GM18870 (cell line): ENCODE results near the gene YPEL4.

Experiments used
- ATAC-seq: cut with Tn5 transposase; IDR thresholded peaks from one replicate; pipeline ENCODE4 v1.9.1; 2021; ENCODE audit warnings: moderate library complexity; ENCODE audit not compliant: unreplicated experiment

YPEL4 gene

DNA sequence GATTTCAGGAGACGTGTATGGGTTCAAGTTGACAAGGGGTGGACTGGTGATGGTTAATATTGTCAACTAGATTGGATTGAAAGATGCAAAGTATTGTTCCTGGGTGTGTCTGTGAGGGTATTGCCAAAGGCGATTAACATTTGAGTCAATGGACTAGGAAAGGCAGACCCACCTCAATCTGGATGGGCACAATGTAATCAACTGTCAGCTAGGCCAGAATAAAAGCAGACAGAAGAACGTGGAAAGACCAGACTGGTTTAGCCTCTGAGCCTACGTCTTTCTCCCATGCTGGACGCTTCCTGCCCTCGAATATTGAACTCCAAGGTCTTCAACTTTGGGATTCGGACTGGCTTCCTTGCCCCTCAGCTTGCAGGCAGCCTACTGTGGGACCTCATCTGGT is 1.7 kb upstream of the YPEL4 start:
- ATAC-seq: no peak

DNA sequence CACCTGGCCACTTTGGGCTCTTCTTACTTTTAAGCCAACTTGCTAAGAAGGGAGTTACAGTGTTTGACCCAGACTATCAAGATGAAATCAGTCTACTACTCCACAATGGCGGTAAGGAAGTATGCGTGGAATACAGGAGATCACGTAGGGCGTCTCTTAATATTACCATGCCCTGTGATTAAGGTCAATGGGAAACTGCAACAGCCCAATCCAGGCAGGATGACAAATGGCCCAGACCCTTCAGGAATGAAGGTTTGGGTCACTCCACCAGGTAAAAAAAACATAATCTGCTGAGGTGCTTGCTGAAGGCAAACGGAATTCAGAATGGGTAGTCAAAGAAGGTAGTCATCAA is 1.0 kb upstream of the YPEL4 start:
- ATAC-seq: no peak

DNA sequence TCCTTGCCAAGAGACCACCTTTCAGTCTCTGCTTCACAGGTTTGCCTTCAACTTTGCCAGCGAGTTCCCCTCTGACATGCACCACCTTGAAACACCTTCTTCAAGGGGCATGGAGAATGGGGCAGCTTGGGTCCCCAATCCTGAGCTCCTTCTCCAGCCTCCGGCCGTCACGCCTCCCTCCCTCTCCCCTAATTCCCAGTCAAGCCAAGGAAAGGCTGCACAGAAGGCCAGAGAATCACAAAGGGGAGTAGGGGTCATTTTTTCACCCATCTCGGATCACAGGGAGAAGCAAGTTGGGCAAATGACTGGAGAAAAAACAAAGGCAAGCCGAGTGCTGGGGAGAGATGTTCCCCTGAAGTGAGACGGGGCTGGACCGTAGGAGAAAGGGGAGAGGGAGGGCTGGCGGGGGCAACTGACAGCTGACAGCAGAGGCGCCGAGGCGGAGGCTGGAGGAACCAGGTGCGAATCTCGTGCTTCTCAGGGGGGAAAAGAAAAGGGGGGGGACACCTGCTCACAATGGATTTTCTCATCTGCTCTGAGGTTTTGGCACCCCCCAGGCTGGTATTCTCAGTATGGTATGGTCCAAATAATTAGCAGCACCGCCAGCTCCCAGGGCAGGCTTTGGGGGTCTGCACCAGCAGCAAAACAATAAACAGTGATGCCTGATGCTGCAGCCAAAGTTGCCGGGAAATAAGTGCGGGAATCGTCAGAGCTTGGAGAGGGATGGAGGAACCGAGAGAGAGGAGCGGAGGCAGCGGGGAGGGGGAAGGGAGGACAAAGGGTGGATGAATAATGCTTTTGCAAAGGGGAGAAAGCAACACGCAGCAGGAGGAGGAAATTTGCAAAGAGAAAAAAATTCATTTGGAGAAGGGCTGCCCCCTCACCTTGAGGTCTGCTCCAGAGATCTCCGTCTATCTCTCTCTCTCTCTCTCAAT is 644 bp downstream of the YPEL4 start:
- no peak for ATAC-seq

DNA sequence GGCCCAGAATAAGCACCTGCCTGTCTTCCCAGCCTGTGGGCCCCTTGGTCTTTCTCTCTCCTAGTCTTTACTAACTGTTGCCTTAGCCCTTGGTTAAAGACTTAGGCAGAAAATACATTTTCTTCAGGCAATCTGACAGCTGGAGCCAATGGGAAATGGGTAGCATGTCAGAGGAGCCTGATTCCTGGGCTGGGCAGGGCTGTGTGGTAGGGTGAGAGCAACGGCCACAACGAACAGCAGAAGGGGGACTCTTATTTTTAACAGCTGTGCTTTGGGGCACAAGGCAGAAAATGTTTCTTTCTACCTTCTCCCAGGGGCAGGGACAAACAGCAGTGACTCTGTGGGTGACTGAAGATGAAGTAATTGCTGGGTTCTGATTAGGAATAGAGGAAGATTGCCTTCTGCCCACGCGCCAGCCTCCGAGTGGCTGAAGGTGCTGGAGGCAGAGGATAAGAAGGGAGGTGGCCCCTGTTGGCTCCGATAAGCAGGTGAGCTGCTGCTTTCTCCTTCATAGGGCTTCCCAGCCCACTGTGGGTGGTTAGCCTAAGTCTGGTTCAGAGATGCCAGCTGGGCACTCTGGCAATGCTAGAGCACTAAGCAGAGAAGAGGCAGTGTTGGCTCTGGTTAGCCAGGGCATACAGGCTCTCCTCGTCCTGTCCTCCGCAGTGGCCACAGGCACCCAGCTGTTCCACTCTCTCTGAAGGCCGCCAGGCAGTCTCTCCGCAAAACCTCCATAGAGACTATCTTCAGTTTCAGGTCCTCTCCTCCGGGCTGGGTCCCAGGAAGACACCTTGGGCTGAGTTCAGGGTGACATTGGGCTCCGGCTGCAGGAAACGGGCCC is 1.5 kb downstream of the YPEL4 start:
- no peak for ATAC-seq

DNA sequence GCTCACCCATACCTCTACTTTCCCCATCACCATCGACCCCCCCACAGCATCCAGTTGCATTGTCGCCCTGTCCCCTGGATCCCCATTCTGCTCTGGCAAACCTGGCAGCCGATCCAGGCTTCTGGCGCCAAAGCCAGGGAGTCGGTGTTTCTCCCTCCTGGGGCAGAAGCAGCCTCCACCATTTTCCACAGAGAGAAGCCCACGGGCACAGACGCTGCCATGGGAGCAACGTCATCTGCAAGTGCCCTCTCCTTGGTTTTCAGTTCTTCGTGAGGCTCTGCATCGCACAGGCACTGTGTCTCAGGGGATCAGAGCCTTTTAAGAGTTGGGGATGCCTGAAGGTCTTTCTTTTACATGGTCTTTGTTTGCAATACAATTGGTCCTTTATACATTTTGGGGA is 2.3 kb downstream of the YPEL4 start:
- no peak for ATAC-seq

DNA sequence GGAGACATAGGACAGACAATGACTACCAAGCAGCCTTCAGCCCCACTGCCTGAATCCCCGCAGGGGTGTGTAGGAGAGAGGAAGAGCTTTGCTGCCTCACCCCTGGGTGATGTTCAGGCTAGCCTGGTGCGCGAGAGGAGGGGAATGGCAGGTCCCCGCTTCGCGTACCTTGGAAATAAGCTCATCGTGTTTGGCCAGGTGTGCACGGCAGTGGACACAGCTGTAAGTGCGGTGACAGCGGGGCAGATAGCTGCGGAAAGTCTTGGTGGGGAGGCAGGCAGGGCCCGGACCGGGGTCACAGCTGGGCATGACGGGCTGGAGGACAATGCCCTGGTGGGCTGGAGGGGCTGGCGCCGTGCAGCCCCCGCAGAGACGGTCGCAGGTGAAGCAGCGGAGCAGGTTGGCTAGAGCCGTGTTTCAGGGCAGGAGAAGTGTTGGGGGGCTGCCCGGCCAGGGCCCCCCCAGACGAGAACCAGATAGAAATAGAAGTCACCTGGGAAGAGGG is 2.9 kb downstream of the YPEL4 start:
- ATAC-seq: no peak

DNA sequence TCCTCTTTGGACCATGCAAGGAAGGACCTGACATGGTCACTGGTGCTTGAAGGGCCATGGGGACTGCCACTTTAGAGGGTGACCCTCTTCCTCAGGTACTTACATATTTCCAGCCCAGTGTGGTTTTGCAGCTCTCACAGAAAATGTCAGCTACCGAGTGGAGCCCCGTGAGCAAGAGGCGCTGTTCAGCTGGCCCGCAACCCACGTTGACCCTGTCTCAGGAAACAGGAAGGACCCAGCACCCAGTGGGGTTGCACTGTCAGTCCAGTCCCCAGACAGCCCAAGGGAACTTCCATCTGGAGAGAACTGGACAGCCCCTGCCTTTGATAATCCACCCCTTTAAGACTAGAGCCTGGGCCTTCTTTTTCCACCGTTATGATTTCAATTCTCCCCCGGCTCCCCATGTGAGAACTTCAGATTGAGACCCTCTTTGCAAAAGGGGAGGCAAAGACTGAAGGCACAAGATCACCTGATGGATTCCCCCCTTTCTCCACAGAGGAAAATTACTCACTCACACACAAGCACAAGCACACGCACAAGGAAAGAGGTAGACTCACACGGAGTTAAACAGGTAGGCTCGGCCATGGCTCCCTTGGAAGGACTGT is 3.4 kb downstream of the YPEL4 start:
- no peak for ATAC-seq

DNA sequence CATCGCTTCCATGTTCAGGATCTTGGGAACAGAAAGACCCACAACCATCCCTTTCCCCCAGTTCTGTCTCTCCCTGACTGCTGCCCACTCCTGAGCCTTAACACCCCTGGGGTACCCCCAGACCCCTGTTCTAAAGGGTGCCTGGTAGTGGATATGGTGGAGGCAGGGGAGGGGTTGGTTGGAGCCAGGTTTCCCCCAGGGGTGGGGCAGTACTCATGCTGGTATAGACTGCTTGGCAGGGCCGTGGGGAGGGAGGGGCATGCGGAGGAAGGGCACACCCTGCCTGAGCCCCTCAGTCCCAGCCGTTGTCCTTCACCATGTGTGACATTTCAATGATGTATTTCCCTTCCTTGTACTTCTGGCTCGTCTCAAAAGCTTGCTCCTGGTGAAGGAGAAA is 4.0 kb downstream of the YPEL4 start:
- no peak for ATAC-seq

DNA sequence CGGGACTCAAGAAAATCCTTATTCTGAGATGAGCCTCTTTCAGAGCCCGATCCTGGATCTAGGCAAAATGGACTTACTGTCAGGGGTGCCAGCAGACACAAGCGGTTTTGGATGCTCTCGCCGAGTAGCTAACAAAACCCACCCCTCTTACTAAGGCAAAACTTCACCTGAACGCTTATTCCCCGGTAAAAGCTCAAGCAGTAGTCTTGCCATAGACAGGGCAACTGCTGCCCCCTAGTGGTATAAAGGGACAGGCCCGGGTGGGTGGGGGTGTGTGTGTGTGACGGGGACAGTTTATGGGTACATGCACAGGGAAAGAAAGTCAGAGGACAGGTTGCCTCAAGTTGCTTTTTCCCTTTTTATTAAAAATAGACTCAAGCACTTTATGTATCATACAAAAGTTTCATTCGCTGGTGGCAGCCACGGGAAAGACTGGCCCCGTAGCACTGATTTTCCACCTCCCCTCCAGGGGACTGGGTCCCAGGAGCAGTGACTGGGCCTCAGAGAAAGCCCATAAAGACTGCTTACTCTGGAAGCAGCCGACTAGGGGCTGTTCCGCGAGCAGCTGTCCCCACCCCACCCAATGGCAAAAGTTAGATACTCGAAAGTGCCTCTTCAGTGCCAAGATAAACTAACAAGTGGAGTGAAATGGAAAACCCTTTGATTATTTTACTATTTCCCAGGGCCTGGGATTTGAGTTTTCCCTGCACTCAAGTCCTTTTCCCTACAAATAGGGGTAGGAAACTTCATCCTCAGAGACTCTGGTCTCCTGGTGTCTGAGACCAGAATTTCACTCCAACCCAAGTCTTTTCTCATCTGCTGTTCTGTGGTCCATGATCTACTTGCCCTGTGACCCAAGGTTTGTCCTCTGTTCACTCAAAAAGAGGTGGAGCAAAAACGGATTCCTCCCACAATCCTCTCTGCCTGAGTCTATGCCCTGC is 4.7 kb downstream of the YPEL4 start:
- no peak for ATAC-seq

DNA sequence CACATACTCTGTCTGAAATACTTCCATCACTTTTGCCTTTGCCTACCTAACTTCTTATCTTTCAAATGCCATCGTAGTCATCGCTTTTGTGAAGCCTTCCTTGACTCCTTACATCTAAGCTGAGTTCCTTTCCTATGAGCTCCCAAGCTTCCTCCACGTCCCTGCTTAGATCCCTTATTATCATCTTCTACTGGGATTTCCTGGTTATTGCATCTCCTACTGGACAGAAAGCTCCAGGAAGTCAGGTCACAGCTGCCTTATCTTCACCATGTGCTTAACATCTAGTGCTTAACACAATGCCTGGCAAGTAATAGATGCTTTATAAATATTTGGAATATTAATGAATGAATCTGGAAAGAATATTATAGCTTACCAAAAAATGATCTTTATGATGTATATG is 5.9 kb downstream of the YPEL4 start:
- ATAC-seq: no peak

DNA sequence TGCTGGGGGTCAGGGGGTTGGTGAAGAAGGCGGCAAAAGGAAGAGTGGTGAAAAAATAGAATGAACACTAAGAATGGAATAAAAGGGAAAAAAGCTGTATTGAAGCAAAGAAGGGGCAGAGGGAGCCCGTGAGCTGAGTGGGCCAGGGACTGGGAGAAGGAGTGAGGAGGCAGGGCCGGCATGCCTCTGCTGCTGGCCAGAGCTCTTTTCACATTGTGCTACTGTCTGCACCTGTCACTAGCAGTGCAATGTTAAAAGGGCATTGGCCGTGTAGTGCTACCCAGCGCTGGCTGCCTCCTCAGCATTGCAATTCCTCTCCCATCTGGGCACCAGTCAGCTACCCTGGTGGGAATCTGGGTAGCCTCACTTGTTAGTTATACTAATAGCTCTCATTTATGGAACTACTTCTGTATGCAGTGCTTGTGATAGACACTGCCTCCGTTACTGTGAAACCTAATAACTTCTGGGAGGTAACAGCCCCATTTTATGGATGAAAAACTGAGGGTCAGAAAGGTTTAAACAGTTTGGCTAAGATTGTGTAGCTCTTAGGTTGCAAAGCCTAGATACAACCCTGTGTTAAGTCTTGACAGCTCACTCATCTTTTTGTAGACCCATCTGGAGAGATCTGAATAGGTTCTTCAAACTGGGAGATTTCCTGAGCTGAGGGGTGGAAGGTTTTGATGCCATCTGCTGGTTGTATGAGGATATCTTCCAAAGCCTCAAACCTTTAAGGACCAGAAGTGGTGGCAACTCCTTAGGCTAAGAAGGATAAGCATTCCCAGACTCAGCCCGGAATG is 8.5 kb downstream of the YPEL4 start:
- ATAC-seq: no peak

DNA sequence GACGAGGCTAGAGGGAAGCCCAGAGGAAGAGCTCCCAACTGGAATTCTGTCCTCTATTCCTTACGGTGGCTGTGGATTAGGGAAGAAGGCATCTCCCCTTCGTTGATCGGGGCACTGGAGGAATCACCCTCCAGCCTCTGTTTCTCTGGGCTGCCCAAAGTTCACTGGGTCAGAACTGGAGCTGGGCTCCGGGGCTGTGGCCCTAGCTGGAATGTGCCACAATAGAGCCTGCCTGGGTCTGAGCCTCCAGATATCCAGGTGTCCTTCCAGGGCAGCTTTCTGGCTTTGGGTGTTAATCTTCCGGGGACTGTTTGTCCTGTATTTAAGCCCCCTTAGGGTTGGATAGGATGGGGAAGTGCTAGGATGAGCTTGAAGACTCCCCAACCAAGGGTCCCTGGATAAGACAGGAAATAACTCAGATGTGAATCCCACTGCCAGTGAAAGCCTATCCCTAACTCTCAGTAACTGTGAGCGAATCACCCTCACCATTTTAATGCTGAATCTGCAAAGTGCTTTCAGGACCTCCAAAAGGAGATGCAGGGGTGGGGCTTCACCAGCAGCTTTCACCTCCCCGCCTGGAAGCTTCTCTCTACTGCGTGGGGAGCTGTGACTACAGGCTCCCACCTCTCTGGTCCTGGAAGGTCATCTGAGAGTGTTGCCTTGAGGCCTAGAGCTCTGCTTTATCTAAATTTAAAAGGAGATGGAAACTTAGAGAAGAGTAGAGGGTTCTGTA is 9.5 kb downstream of the YPEL4 start:
- ATAC-seq: no peak

DNA sequence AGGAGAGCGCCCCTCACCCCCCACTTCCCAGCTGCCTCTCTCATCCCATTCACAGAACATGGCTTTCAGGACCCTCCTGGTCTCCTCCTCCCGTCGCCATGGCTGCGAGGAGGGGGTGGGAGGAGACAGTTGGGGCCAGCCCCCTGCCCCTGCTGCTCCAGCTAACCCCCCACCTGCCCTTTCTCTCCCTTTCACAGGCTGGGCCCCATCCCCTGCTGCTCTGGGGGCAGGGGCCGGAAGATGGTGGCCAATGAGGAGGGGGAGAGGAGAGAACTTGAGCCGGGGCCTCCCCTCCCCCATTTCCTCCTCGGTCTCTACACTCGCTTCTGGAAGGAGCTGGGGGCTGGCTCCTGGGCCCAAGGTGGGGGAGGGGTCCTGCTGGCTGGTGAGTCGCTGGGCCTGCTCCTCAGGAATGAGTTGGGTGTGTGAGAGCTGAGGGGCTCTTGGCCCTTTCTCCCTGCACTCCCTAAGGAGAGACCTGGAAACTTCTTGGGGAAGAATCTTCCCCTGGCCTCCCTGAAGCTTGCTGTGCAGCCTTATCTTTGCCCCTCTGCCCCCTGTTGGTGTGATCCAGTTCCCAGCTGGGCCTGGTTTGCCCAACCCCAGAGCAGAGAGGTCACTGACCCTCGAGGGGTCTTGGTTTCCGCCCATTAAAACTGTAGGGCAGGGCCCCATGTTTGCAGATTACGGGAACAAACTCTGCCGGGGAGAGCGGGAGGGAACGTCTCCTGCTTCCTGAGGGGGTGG is 10.2 kb downstream of the YPEL4 start:
- ATAC-seq: no peak

DNA sequence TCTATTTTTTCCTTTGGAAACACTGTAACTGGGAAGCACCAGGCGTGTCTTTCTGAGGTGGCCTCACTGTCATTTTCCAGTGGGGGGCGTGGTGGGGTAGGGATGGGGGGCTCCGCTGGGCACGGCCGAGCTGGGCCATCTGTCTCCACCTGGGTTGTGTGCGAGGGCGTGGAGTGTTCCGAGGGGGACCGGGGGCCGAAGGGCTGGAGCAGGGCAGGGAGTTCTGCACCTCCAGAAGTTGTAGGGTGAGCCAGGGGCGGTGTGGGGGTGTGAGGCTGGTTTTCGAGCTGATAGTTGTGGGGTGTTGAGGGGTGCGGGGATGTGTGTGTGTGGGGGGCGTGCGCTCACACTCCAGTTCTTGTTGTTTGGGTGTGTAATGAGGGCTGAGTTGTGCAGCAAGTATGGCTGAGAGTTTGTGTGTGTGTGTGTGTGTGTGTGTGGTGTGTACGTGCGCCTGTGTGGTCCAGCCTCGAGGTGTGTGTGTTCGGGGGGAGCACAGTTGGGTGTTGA is 10.8 kb downstream of the YPEL4 start:
- ATAC-seq: no peak

DNA sequence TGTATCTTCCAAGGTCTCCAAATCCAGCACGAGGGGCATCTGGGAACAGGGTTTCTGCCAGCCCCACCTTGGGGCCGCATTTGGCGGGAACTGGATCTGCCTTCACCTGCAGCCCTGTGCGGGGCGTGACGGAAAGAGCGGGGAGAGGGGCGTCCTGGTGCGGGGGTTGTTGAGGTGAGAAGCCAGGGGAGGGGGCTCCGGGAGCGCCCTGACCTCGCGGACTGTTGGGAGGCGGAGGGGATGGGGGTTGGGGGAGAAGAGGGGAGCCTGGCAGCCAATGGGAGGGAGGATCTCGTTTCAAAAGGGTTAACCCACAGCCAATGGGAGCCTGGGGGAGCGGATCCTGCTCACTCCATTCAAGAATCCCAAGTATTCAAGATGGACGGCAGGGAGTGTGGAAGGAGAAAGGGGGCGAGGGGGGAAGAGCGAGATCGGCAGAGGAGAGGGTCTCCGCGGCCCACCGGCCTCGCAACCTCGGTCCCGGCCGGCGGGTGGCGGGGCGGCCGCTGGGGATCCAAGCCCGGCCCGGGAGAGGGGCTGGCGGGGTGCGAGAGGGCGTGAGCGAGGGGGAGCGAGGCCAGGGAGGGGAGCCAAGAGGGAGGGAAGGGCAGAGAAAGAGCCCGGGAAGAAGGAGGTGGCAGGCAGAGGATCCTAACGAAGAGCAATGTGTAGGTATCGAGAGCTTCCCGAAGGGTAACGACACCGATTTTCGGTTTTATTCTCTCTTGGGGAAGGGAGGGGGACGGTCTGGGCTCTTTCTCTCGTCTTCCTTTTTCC is 11.5 kb downstream of the YPEL4 start:
- peak; percentile 43 for ATAC-seq

DNA sequence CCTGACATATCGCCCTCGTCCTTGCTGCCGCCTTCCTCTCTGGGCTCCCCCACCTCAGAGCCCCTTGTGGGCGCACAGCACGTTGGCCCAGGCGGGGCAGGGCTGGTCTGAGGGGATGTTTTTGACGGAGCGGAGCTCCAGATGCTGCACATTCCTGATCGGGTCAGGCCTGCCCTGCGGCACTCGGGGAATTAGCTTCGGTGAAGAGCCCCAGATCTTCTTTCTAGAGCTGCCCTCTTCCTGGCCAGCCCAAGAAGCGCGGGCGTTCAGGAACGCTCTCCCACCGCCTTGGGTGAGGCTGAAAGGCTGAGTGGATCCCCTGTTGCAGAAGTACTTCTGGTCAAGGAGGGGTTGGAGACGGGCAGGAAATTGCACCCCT is 12.1 kb downstream of the YPEL4 start:
- ATAC-seq: no peak

DNA sequence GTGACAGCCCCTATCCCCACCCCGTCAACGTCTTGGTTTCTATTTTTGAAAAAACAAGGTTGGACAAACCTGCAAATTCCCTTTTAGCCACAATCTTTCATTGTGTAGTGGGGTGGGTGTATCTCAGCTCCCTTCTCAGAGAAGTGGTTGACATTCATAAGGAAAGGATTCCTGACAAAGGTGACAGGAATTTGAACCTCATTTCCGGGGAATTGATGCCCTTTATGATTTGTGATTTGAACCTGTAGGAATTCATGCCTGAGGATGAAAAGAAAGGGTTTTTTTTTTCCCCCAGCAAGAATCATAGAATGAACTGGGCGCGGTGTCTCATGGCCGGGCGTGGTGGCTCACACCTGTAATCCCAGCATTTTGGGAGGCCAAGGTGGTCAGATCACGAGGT is 14.5 kb downstream of the YPEL4 start:
- no peak for ATAC-seq
